ENCODE results near the gene HECTD4.
"Not testable (repeated sequence)": the region's sequence is repeated elsewhere in the genome, so short reads cannot be mapped to it uniquely, and the experiment has no call there.

Gene HECTD4, protein sequence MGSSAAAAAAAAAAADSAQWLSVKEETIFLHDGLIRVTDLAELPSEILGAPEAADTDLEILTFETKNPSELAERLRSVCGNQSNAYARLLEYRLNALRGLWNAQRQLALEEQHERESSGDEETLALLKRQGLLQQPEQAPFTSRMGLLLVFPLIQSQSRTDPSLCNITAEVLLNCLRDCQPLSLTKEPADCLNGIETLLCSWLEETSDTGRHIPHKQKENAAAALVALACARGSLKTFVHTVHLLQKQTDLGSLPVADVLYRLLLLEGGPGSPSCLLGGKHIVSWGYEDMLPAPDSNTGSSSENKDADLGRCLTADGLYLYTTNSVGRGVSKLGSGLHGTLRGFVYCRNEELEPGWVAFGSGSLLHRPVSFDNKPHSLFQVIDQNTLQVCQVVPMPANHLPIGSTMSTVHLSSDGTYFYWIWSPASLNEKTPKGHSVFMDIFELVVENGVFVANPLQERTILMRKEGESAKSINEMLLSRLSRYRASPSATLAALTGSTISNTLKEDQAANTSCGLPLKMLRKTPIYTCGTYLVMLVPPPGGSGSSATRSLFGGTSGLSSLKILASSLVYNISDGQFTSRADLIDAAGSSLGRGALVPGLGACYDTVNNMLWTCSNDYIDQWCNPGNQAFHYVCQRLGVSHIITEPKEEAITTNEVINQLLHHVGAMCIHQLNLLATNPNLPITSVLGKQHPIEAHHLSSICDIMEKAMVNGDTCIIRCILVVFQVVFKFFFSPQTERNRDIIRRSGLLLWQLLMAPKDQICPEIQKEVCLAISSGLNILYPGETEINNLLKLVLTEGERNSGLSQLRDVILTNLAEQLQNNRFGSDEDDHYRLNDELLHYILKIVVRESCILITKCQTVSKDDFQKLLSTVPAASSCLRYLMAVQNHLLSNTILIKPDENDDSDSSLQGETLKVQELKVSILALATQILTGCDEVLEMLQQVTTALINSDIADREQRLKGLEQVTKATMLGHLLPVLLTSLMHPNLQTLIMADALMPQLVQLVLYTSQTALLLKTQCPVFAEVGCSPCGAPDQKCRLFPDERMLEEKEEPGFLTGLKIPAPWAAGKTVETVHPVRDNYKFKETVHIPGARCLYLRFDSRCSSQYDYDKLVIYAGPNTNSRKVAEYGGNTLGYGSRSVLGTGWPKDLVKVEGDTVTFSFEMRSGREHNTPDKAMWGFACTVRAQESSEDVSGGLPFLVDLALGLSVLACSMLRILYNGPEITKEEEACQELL (N-terminal part only)

DNA sequence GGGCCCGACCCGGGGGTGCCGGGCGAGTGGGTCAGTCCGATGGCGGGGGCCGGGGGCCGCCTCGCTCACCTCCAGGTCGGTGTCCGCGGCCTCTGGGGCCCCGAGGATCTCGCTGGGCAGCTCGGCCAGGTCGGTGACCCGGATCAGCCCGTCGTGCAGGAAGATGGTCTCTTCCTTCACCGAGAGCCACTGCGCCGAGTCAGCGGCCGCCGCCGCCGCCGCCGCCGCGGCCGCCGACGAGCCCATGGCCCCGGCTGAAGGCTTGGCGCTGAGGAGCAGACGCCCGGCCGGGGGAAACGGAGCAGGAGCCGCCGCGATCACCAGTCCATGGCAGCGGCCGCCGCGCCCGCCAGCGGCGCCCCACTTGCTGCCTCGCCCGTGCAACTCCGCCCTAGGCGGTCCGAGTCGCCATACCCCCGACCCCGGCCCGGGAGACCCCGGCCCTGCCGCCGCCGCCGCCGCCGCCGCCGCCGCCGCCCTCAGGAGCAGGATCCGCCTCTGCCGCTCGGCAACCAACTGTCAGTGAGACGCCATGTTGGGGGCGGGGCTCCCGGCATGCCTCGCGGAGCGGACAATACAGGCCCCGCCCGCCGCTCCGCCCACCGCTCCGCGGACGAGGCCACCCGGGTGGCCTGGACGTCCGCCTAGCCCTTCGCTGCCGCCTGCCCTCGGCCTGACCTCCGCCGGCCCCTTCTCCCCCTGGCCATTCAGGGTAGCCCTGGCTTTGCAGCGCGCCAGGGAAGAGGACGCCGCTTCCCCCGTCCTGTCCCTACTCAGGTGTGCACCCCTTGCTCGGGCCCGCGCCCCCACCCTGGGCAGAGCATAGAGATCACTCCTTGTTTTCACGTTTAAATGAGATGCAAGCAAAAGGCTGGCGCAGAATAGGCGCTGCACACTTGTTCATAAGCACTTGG, at the start of gene HECTD4:
HECTD4 (minus strand) TSS at position 549 of the 914 bp plus-strand sequence; CDS start at position 246, 303 bp downstream.
- peak; percentile 90 for DNase-seq (ENCODE audit: low spot score)

DNA sequence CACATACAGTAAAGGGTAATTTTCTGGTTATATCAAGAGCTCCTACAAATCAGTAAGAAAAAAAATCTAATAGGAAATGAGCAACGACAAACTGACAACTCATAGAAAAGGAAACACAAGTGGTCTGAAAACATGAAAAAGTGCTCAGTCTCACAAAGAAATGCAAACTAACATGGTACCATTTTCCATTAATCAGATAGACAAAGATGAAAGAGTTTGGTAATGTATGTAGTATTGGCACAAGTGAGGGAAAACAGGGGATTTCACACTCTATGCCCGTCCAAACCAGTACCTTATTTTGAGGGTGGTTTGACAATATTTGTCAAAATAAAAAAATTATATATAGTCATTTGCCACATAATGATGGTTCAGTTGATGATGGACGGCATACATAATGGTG, 49.7 kb upstream of the HECTD4 start:
- no peak for DNase-seq (ENCODE audit: low spot score)

DNA sequence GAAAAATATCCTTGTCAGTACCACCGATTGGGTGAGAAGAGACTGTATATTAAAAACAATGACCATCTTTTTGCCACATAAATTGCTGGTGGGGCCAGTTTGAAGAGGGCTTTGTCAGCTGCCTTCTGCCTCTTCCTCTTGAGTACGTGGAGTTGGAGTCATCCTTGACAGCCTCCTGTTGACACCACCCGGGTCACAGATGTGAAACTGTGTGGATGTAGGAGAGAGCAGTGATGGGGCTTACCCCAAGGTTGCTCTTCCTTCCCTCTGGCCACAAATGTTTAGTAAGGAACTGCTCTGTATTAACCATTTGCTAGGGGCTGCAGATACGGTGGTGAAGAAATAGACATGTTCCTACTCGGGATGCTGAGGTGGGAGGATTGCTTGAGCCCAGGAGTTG, 48.7 kb upstream of the HECTD4 start:
- DNase-seq (ENCODE audit: low spot score), result no peak

DNA sequence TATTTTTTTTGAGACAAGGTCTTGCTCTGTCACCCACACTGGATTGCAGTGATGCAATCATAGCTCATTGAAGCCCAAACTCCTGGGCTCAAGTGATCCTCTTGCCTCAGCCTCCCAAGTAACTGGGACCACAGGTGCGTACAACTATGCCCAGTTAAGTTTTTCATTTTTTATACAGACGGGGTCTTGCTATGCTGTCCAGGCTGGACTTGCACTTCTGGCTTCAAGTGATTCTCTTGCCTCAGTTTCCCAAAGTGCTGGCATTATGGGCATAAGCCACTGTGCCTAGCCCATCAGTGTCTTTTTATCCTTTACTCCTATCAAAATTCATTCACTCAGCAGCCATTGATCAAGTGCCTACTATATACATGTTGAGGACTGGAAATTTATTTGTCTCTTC, 45.5 kb upstream of the HECTD4 start:
- DNase-seq (ENCODE audit: low spot score), result no peak

DNA sequence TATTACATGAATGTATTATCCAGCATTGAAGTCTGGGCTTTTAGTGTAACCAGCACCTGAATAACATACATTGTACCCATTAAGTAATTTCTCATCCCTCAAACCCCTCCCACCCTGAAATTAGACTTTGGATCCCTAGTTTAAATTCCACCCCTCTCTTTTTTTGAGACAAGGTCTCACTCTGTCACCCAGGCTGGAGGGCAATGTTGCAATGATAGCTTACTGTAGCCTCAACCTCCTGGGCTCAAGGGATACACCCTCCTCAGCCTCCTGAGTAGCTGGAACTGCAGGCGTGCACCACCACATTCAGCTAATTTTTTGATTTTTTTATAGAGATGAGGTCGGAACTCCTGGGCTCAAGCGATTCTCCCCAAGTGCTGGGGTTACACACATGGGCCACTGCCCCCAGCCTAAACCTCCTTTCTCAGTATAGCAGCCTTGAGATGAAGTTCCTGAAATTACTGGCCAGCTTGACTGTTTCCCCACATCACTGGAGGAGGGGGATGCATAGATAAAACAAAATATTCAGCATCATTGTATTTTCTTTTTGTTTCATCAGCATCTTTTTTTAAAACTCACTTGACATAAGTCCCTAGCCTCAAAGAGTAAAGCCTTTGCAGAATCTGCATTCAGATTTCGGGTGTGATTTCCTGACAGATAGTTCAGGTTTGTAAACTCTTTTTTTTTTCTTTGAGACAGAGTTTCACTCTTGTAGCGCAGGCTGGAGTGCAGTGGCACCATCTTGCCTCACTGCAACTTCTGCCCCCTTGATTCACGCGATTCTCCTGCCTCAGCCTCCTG, 43.6 kb upstream of the HECTD4 start:
- no peak for DNase-seq (ENCODE audit: low spot score)

DNA sequence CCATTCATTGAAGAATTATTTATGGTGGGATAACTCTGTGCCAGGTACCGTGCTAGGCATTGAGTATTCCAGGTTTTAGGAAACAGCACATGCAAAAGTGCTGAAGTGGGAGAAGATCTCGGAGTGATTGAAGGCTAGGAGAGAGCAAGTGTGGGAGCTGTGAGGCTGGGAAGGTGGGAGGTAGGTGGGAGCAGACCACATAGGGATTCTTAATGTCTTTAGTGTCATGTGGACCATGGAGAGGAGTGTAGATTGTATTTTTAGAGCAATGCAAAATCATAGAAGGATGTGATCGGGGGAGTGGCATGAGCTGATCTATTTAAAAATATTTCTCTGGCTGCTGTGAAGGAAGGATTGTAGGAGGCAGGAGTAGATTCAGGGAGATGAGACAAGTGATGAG, 41.9 kb upstream of the HECTD4 start:
- DNase-seq (ENCODE audit: low spot score), result no peak

DNA sequence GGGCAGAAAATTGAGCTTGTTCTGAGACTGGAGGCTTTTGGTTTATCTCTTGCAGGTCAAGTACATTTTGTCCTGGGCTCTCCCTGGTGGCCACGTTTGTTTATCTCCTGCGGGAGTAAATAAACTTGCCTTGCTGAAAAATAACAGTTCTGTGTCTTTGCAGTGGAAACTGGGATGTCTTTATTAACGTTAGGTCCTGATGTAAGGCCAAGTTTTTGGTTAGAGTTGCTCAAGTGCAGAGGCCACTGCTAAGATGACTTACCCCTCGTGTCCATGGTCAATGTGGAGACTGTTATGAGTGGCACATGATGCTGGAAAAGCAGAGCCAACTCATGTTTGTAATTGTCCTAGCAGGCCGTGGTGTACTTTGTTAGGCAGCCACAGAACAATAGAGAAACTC, 40.3 kb upstream of the HECTD4 start:
- peak; percentile 92 for DNase-seq (ENCODE audit: low spot score)

DNA sequence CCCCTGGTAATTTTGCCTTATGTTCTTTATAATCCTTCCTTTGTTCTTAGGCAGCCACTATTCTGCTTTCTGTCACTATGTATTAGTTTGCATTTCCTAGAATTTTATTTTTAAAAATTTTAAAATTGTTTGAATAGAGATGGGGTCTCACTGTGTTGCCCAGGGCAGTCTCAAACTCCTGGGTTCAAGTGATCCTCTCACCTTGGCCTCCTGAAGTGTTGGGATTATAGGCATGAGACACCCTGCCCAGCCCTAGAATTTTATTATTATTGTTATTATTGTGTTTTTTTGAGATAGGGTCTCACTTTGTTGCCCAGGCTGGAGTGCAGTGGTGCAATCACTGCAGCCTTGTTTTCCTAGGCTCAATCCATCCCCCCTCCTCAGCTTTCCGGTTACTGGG, 39.1 kb upstream of the HECTD4 start:
- no peak for DNase-seq (ENCODE audit: low spot score)

DNA sequence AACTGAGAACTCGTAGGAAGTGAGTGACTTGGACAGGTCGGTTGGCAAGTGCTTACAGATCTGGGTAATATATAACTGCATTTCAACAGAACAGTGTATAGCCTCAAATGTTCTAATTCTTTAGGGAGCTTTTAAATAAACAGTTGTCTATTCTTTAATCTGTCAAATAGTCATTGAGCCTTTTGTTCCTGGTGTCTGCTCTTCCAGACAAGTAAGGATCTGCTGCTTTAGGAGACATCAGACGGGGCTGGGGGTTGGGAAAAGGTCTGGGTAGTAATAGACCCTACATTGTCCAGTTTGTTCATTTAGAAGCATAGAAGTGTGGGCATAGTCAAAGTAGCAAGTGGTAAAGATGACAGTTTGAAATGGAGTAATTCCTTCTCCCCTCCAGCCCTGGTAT, 38.5 kb upstream of the HECTD4 start:
- DNase-seq (ENCODE audit: low spot score), result peak; percentile 58

DNA sequence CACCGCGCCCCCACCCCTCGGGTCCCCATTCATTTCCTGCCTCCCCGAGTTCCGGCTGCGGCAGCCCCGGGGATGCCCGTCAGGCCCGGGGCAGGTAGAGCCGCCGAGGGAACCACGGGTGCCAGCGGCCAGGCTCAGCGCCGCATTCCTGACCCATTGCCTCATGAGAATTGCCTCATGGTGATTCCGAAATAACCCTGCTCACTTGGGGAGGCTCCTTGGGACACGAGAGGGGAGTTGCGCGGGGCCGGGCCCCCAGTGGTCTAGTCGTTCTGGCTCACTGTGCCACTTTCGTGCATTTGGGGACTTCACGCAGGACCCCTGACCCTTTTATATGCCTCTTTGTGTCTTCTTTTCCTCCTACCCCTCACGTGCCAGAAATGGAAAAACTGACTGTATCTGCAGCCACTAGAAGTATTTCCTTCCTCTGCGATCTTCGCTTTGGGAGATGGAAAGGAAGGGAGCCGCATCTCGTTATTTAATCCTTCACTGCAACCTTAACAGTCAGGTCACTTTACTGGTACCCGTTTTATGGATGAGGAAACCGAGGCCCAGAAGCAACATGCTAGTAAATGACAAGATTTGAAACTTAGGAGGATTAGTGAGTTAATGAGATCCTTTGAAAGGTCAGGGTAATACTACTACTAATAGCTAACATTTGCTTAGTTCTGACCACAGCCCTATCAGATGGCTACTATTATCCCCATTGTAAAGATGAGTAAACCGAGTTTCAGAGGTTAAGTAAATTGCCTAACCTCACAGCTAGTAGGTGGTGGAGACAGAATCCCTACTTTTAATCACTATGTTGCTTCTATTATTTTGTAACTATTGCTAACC, 37.3 kb upstream of the HECTD4 start:
- peak; percentile 38 for DNase-seq (ENCODE audit: low spot score)

DNA sequence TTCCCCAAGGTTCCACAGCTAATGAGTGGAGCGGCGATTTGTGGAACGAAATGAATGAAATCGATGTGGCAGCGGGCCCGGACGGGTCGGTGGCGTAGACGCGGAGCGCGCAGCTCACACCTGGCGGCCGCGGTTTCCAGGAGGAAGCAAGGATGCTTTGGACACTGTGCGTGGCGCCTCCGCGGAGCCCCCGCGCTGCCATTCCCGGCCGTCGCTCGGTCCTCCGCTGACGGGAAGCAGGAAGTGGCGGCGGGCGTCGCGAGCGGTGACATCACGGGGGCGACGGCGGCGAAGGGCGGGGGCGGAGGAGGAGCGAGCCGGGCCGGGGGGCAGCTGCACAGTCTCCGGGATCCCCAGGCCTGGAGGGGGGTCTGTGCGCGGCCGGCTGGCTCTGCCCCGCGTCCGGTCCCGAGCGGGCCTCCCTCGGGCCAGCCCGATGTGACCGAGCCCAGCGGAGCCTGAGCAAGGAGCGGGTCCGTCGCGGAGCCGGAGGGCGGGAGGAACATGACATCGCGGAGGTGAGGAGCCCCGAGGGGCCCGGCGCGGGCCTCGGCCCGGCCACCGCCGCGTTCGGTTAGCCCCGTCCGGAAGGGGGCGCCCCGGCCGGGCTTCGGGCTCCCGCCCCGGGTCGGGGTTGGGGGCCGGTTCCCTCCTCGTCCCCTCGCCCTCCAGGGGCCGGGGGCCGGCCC, 36.5 kb upstream of the HECTD4 start, which contains the start of gene PTPN11:
PTPN11 (plus strand) TSS at position 340 of the 689 bp plus-strand sequence; CDS start at position 505, 165 bp downstream.
- peak; percentile 63 for DNase-seq (ENCODE audit: low spot score)

DNA sequence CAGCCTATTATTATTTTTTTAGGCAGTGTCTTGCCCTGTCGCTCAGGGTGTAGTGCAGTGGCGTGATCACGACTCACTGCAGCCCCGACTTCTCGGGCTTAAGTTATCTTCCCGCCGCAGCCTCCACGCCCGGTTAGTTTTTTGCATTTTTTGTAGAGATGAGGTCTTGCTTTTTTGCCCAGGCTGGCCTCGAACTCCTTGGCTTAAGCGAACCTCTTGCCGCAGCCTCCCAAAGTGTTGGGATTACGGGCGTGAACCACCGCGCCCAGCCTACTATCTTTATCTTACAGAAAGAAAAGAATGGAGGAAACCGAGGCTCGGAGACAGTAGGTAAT, 36.0 kb upstream of the HECTD4 start:
- no peak for DNase-seq (ENCODE audit: low spot score)

DNA sequence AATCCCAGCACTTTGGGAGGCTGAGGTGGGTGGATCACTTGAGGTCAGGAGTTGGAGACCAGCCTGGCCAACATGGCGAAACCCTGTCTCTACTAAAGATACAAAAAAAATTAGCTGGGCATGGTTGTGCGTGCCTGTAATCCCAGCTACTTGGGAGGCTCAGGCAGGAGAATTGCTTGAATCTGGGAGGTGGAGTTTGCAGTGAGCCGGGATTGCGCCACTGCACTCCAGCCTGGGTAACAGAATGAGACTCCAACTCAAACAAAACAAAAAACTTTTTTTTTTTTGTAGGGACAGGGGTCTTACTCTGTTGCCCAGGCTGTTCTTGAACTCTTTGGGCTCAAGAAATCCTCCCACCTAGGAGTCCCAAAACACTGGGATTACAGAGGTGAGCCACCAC, 33.2 kb upstream of the HECTD4 start:
- not testable (repeated sequence) for DNase-seq (ENCODE audit: low spot score)

DNA sequence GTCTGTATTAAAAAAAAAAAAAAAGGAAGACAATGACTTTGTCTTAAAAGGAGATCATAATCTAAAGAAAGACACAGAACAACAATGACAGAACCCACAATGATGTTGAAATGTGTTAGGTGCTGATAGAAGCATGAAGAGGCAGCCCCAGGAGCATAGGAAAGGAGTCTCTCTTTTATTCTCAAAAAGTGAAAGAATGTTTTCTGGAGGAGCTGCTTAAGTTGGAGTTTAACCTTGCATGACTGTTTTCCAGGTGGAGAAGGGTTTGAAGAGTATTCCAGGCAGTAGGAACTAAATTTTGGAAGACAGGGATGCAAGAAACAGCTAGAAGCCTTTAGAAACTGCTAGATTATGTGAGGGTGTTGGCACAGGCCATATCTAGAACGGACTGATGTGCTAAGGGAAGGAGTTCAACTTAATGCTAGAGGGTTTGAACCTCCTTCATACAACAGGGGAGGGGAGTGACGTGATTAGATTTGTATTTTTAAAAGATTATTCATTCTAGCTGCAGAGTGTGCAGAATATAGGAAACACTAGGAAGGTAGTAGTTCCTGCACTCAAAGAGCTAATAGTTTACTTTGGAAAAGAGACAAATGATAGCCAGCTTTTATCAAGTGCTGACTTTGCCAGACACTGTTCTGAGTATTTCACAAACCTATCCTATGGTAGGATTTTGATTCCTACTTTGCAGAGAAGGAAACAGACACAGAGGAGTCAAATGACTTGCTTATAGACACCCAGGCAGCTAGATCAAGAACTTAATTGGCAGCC, 31.8 kb upstream of the HECTD4 start:
- DNase-seq (ENCODE audit: low spot score), result no peak

DNA sequence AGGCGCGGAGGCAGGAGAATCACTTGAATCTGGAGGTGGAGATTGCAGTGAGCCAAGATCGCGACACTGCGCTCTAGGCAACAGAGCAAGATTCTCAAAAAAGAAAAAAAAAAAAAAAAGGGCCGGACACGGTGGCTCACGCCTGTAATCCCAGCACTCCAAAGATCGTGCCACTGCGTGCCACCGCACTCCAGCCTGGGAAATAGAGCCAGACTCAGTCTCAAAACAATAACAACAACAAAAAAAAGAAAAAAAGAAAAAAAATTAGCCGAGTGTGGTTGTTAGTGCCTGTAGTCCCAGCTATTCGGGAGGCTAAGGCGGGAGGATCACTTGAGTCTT, 27.6 kb upstream of the HECTD4 start:
- no peak for DNase-seq (ENCODE audit: low spot score)

DNA sequence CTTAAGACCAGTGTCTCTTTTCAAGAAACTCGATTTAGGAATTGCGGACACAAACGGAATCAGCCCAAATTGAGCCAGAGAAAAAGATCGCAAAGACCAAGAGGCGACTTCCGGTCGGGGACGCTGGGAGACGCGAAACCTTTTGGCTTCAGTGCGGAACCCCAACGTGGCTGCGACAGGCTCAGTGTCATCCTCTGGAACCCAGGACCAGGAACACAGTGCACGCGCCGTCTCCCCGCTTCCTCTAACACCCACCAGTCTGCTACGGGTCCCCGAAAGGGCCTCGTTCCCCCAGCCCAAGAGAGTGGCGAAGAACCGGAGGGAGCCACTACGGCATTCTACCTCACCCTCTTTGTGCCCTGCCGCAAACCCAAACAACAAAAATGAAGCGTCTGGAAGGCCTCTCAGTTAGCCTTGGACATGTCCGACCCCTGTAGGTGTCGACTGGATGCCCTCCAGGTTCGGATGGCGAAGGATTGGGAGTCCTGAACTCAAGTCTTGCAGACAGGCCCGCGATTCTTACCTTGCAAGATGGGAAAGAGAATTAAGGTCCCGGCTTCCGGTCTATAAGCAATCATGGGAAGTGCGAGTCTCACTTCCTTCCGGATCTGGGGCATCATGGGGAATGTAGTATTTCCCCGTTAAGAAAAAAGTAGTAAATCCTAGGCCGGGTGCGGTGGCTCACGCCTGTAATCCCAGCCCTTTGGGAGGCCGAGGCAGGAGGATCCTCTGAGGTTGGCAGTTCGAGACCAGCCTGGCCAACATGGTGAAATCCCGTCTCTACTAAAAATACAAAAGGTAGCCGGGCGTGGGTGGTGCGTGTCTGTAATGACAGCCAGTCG, 27.1 kb upstream of the HECTD4 start, which contains the start of gene RPL6:
RPL6 (minus strand) TSS at position 542 of the 842 bp plus-strand sequence. CDS start 949 bp downstream, outside the sequence.
- peak; percentile 97 for DNase-seq (ENCODE audit: low spot score)

DNA sequence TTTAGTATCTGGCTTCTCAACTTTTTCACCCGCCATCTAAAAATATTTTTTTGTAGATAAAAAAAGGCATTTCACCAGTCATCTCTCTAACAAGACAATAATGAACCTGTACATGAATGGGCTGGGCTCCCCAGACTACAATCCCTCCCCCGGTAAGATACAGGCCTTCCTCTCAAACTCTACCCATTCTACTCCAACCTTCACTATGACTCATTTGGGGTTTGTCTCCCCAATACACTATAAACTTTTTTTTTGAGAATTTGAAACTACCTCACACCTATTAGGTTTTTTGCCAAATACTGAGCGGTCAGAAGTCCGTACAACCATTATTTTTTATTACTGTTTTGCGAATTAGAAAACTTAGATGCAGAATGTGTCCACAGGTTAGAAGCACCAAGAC, 26.4 kb upstream of the HECTD4 start:
- DNase-seq (ENCODE audit: low spot score), result no peak

Data from pons (tissue), 1 donor.